Stimulated activated CD4-positive, alpha-beta T cell treated with anti-CD3 and anti-CD28 coated beads, Interleukin-15, amount 100 ng/mL, for 1 hour (primary cell): ENCODE data around the gene COL9A3.
A peak's percentile ranks its signal among the peaks of the same experiment; 100 is the strongest.

Experiments
- DNase-seq, 2 donors: peaks; one replicate each; pipeline ENCODE4 v3.0.0-alpha.2; 2020; ENCODE audit warnings: low read depth in 1 of 2, low spot score in 1 of 2

Gene COL9A3

DNA sequence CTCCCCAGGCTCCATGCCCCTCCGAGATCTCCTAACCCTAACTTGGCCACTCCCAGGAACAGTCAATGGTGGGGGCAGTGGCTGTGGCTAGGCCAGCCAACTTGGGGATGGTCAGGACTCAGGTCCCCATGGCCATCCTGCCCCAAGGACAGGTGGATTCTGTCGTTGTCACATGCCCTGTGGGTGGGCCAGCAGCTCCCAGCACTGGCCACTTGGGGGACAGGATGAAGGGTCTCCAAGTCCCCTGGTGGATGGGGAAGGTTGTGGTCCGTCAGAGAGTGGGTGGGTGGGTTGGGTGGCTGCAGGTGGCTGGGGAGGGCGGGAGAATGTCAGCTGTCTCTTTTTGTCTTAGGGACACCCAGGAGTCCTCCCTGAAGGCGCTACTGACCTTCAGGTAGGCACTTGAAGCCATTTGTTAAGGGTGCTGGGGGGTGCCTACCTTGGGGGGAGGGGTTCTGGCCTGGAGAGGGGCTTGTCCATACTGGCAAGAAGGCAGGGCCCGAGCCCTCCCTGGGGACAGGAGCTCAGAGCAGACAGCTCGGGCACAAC, 5.5 kb downstream of the COL9A3 start:
- no peak for DNase-seq

DNA sequence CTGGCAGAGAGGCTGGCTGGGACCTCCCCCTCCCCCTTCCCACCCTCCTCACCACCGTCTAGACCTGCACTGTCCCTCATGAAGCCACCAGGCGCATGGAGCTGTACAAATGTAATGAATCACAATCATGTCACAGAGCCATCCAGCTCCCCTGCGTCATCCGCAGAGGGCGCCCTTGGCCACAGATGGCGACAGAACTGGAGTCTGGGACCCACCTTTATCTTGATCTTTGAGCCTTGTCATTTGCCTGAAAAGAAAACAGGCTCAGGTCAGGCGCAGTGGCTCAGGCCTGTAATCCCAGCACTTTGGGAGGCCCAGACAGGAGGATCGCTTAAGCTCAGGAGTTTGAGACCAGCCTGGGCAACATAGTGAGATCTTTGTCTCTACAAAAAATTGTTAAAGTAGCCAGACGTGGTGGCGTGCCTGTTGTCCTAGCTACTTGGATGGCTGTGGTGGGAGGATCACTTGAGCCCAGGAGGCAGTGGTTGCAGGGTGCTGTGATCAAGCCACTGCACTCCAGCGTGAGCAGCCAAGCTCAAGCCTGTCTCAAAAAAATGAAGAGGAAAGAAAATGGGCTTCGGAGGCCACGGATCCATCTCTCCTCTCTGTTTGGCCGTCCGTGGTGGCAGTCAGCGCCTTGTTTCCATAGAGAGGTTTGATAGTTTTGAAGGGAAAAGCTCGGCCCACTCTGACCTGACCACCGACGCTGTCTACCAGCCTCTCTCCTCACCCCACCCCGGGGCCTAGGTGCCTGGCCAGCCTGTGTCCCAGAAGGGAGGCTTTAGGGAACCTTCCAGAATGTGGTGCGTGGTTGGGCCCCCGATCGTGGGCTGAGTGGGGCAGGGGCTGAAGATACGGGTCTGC, 6.2 kb downstream of the COL9A3 start:
- no peak for DNase-seq

DNA sequence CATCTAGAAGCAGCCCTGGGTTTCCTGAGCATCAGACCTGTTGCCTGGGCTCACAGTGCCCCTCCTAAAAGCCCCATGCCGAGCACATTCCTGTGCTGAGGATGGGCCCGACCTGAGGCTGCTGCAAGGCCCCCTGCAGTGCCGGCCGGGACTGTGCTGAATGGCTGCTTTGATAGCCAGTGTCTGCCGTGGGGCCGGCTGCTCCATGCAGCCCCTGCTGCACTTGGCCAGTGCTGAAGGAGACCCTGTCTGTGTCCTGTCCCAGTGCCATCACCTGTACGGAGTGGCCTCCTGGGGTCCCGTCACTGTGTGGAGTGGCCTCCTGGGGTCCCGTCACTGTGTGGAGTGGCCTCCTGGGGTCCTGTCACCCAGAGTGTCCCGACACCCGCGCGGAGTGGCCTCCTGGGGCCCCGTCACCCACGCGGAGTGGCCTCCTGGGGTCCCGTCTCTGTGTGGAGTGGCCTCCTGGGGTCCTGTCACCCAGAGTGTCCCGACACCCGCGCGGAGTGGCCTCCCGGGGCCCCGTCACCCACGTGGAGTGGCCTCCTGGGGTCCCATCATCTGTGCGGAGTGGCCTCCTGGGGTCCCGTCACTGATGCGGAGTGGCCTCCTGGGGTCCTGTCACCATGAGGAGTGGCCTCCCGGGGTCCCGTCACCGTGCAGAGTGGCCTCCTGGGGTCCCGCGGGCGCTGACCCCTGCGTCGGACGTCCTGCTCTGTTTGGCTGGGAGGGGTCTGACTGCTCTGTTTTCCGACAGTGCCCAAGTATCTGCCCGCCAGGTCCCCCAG, 7.0 kb downstream of the COL9A3 start:
- no peak for DNase-seq

DNA sequence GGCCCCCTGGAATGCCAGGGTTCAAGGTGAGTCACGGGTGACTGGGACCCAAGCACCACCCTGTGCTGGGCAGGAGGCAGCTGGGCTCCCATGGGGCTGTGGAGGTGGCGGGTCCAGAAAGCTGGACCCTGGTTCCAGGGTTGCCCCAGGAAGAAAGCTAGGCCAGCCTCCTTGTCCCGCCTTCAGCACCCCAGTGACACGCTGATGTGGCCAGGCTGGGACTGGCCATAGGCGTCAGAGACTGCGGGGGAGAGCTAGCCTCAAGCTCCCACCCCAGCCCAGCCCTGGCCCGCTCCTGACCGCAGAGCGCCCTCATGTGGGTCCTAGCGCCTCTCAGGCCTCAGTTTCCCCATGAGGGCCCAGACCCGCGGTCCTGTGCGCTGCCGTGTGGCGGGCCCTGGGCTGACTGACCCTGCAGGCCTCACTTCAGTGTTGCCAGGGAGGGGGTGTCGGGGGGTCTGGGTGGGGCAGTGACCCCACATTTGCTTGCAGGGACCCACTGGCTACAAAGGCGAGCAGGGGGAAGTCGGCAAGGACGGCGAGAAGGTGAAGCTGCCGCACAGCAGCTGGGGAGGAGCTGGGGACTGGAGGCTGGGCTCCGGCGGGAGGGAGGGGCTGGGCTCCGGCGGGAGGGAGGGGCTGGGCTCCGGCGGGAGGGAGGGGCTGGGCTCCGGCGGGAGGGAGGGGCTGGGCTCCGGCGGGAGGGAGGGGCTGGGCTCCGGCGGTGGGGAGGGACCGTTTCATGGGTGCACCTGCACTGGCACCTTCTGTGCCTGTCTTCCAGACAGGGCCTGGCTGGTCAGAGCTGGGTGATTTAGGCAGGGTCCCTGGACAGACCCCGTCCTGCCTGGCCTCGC, 7.9 kb downstream of the COL9A3 start:
- DNase-seq: peak in 1 of 2 donors; percentile 26

DNA sequence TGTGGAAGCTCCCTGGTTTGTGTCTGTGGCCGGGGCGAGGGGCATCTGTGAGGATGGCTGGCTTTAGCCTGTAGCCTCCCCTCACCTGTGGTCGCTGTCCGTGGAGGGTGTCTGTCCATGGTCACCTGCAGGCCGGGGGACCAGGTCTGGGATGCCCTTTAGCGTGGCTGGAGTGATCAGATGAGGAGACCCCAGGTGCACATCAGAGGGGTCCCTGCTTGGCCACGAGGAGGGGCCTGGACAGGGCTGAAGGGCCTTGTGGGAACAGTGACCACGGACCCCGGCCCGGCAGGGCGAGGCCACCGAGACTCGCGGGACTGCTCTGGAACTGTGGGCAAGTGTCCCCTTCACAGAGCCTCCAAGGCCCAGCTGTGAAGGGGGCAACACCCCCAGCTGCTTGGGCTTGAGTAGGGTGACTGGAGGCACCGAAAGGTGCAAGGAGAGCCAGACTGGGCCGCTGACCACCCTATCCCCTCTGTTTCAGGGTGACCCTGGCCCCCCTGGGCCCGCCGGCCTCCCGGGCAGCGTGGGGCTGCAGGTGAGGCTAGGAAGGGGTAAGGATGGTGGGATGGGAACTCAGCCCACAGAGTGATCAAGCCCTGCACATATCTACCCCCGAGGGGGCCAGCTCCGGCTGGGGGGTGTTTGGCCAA, 8.6 kb downstream of the COL9A3 start:
- DNase-seq: no peak

DNA sequence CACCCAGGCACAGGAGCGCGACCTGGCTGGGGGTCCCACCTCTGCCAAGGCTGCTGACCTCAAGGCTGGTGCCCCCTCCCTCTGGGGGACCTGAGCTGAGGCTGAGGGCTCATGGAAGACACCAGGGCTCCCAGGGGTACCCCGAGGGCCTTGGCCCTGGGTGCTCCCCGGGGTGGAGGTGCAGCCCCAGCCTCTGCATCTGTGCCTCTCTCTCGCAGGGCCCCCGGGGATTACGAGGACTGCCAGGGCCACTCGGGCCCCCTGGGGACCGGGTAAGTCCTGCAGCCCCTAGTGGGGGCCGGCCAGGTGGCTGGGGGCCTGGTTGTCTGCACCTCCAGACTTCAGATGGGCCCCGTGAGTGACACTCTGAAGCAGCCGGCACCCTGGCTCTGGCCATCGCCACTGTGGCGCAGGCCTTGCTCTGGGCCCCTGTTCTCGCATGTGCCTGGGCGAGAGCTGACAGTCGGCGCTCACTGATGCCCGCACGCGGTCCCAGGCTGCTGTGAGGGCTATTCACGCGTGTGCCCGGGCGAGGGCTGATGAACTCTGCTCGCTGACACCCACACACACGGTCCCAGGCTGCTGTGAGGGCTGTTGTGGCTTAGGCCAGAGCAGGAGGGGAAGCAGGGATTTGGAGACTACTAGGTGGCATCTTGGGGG, 9.3 kb downstream of the COL9A3 start:
- DNase-seq: no peak

DNA sequence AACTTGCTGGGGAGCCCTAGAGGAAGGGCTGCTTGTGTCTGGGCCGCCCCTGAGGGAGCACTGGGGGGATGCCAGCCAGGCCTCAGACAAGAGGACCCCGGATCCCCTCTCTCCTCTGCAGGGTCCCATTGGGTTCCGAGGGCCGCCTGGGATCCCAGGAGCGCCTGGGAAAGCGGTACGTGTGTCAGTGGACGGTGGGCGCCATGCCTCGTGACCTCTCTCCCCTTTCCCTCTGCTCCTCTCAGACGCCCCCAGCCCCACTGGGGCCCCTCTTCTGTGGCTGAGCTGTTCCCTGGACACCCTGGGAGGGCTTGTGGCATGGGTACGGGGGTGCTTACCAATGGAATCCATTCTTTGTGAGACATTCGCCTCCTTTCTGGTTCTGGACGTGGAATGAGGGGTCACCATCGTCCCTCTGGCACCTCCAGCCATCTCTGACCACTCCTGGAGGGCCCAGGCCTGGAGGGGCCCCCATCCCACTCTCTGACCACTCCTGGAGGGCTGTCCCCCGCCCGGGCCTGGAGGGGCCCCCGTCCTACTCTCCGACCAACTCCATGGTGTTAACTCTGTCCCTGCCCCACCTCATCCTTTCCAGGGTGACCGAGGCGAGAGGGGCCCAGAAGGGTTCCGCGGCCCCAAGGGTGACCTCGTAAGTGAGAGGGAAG, 9.9 kb downstream of the COL9A3 start:
- DNase-seq: no peak

DNA sequence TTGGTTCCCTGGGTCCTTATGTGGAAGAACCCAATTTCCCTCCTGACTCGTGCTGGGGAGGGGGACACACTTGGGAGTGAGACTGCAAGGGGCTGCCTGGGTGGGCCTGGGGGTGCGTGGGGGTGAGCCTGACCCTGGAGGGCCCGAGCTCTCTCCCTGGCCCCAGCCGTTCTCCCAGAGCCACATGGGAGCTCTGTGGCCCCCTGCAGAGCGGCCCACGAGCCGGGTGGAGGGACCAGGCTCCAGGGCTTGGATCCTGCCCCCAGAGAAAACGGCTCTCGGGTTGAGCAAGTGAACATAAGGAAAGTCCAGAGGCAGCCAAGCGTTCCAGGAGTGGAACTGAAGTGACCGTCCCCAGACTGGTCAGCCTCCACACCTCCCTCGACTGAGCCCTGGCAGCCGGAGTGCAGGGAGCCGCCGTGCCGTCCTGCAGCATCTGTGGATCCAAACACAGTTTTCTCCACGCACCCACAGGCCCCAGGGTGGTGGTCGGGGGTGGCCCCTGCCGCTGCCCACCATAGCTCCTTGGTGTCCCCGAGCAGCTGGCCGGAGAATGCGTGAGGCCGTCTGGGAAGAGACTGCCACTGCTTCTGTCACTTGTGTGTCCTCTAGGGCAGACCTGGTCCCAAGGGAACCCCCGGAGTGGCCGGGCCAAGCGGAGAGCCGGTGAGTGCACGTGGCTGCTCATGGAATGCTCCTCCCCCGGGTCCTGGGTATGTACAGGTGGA, 10.6 kb downstream of the COL9A3 start:
- no peak for DNase-seq

DNA sequence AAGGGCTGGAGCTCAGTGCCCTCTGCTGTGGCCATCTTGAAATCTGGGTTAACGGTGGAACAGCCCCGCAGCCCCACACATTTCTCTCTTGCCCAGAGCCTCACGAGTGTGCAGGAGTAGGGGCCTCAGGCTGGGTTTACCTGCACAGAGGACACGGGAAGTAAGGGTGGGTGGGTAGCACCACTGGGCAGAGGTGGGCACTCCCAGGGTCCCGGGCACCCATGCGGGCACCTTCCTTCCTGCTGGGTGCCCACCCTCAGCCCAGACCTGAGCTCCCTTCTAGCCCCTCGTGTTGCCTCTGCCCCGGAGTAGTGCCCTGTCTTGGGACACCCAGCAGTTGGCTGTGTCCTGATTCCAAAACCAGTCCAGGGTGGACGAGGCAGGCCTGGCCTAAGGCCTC, 11.2 kb downstream of the COL9A3 start:
- DNase-seq: no peak

DNA sequence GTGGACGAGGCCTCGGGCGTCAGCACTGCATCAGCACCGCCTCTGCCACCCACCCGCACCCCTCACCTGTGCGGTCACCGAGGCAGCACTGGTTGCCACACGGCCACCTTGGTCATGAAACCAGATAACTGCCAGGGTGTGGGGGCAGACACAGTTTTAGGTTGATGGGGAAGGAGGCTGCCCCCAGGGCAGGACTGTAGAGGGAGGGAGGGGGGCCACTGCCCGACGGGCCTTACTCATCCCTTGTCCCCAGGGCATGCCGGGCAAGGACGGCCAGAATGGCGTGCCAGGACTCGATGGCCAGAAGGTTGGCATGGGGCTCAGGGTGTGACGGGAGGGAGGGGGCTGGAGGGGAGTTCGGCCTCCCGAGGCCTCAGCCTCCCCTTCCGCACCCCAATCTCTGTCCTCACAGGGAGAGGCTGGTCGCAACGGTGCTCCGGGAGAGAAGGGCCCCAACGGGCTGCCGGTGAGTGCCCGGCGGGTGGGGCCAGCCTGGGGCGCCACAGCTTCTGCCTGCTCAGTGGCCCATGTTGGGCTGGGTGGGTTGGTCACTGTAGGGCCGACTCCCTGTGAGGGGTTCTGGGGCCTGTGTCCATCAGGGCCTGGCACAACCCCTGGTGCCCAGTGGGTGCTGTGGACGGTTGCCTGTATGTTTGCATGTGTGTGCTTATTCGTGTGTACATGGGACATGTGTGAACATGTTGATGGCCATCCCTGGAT, 11.8 kb downstream of the COL9A3 start:
- DNase-seq: no peak

DNA sequence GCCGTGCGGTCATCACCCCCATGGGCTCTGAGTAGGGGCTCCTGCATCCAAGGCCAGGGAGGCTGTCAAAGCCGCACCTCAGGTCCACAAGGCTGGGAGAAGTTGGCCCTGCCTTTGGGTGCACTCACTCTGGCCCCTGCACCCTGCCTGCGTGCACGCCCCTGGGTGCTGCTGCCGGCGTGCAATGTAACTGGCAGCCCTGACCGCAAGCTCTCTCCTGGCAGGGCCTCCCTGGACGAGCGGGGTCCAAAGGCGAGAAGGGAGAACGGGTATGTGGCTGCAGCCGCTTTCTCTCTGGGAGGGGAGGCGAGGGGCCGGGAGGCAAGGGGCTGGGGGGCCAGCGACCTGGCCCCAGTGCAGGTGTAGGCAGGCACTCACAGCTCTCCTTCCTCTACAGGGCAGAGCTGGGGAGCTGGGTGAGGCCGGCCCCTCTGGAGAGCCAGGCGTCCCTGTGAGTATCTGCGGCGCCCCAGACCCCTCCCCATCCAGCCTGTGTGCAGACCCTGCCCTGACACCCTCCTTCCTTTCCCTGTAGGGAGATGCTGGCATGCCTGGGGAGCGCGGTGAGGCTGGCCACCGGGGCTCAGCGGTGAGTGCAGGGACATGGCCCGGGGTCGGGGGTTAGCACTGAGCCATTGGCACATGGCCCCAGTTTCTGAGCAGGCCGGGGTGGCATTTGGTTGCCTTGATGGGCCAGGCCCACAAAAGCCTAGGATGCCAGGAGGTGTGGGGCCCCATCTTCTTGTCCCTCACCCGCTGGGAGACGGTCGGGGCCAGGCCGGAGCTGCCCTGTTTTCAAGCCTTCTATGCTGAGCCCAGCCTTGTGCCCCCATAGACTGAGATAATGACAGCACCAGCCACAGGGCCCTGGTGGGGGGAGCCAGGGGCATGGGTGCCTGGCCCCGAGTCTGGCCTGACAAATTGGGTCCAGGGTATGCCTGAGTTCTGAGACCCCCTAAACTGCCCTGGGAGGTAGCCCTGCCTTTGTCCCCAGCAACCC, 12.7 kb downstream of the COL9A3 start:
- no peak for DNase-seq

DNA sequence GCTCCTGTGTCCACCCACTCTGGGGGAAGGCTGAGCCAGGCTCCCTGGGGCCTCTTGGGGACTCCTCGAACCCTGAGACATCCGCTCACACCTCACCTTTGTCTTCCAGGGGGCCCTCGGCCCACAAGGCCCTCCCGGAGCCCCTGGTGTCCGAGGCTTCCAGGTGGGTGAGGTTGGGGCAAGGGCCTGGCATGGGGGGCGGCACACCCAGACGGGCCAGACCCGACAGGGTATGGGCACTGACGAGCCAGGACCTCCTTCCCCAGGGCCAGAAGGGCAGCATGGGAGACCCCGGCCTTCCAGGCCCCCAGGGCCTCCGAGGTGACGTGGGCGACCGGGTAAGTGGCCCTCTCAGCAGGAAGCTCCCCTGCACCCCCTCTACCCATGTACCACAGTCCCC, 13.4 kb downstream of the COL9A3 start:
- no peak for DNase-seq

DNA sequence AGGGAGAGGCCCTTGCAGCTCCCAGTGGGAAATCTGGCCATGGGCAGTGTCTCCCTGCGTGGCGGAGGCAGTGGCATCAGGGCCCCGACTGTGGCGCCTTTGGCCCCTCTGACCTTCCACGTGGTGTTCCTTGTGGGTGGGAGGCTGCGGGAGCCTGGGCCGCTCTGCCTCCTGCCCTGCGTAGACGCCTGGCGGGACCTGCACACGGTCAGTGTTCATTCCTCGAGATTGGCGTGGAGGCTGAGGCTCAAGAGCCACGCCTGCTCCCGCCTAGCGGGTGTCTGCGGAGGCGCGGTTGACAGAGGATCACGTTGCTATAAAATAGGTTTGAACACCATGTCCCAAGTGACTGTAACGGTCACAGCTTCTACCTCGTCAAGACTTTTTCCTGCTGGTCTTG, 14.0 kb downstream of the COL9A3 start:
- DNase-seq: no peak

DNA sequence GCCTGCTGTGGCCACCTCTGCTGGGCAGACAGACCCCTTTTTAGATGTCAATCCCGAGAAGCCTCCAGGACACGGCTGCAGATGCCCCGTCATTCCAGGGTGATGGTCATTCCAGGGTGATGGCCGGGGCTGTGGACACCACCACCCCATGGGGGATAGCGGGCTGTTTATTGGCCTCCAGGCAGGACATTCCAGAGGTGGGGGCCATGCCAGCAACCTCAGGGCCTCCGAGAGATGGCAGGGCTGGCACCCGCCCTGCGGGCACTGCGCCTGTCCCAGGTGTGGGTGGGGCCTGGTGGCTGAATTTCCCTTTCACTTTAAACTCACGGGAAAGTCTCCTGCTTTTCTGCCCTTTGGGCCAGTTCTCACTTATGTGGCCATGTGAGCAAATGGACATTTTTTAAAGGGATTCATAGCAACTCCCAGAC, 14.5 kb downstream of the COL9A3 start:
- no peak for DNase-seq

DNA sequence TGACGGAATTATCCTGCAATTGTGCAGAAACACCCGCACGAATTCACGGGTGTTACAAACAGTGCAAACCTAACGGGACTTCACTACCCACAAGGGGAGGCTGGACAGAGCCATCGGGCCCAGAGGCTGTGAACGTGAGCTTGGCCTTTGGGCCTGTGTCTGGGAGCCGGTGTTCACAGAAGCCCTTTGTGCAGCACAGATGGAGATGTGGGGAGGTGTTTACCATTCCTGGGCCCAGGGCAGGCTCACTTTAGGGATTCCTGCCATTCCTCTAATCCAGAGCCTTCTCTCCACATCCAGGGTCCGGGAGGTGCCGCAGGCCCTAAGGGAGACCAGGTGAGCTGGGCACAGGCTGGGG, 15.0 kb downstream of the COL9A3 start:
- DNase-seq: no peak

DNA sequence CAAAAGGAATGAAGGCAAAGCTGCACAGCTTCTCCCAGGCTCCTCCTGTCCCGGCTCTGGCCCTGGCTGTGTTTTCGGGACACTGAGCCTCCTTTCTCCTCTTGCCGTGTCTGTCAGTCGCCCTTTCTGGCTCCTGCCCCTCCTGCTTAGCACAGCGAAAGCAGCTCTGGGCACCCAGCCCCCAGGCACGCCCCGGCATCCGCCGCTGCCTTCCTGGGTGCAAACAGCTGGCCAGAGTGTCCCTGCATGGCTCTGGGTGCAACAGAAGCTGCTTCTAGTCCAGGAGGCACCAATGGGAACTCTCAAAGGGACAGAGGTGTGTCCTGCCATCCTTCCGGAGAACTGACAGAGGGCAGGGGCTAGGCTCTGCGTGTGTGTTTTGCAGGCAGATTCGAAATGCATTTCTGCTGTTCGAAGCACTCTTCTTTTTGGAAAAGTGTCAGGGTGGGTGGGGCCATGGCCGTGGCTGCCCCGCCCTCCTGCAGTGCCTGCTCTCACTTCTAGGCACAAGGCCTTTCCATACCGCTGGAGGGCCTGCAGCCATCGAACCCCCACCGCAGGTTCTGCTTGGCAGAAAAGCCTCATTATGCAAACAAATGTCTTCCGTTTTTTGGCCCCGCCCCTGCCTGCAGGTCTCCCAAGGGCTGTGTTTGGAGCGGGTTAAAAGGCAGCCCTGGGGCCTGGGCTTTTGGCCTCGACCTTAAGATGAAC, 15.5 kb downstream of the COL9A3 start:
- DNase-seq: no peak
